WERI-Rb-1 (cell line): ENCODE results near the gene G6PC1.
"Not testable (repeated sequence)": the region's sequence is repeated elsewhere in the genome, so short reads cannot be mapped to it uniquely, and the experiment has no call there.

Experiments used
- DNase-seq: peaks from one replicate; pipeline ENCODE4 v3.0.0-alpha.2; 2020
- H3K27ac ChIP-seq: fragments of 250-450 bp; sonication (Bioruptor Pico); 2 replicates; pipeline ENCODE4 v1.5.1; 2020; ENCODE audit warnings: mild to moderate bottlenecking, moderate library complexity
- H3K27me3 ChIP-seq: fragments of 250-450 bp; sonication (Bioruptor Pico); 2 replicates; pipeline ENCODE4 v1.5.1; 2021; ENCODE audit warnings: mild to moderate bottlenecking, low read depth, moderate library complexity; ENCODE audit not compliant: insufficient read depth, severe bottlenecking
- H3K36me3 ChIP-seq: fragments of 250-450 bp; sonication (Bioruptor Pico); 2 replicates; pipeline ENCODE4 v1.5.1; 2020; ENCODE audit warnings: mild to moderate bottlenecking, moderate library complexity
- H3K4me3 ChIP-seq: 2 replicates; pipeline ENCODE4 v1.5.1; 2011; ENCODE audit warnings: low read depth, mild to moderate bottlenecking, control low read depth, low read length
- H3K9me3 ChIP-seq: fragments of 250-450 bp; sonication (Bioruptor Pico); 2 replicates; pipeline ENCODE4 v1.5.1; 2021; ENCODE audit warnings: mild to moderate bottlenecking, moderate library complexity; ENCODE audit not compliant: severe bottlenecking
- CTCF ChIP-seq: IDR thresholded peaks from 2 replicates; pipeline ENCODE4 v1.5.1; 2011; ENCODE audit warnings: low read depth, mild to moderate bottlenecking, control low read depth, inconsistent platforms, low read length

The G6PC1 gene

GRCh38 chr17:42866216-42866615 lies 34.4 kb upstream of the G6PC1 start:
- Histone ChIP-seq H3K27ac (no peak overlapping the region), H3K27me3 (no peaks in the 10 kb centered on the region), H3K4me3 (no peak overlapping the region), H3K36me3 (no peaks in the 10 kb centered on the region), H3K9me3 (peaks cover 18% of the 10 kb centered on the region)
- TF ChIP-seq CTCF: no peak
- no peak for DNase-seq

DNA sequence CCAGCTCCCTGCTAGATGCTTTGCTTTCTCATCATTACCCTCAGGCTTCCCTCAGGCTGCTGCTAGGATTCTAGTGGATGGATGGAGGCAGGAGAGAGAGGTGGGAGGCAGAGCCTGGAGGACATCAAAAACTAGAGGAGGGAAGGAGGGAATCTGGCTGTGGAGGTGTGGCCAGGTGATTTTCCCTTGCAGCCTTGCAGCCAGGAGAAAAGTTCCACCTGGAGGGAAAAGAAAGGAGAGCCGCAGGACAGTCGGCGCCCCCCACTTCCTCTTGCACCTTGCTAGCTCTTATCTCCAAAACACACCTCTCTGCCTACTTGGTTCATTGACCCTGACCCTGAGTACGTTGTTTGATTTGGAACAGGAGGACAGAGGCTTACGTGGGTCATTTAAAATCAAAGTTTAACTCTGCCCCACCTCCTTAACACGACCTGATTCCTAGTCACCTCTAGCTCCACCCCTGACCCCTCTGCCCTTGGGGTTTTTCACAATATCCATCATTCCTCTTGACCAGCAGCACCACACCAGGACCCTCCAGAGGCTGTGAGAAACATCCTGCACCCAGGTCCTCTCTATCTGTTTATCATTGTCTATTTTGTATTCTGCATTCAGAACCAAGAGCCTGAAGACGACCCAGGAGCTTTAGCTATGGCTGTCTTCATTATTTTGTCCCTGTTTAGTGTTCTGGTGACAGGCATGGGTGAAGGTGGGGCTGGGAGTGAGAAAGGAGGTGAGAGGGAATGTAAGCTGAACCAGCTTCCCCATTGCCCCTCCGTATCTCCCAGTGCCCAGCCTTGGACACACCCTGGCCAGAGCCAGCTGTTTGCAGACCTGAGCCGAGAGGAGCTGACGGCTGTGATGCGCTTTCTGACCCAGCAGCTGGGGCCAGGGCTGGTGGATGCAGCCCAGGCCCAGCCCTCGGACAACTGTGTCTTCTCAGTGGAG lies 33.7 kb upstream of the G6PC1 start:
- no peak for TF ChIP-seq CTCF
- Histone ChIP-seq H3K36me3 (no peaks in the 10 kb centered on the region), H3K27me3 (no peaks in the 10 kb centered on the region), H3K27ac (no peak overlapping the region), H3K9me3 (peaks cover 24% of the 10 kb centered on the region), H3K4me3 (no peak overlapping the region)
- no peak for DNase-seq

DNA sequence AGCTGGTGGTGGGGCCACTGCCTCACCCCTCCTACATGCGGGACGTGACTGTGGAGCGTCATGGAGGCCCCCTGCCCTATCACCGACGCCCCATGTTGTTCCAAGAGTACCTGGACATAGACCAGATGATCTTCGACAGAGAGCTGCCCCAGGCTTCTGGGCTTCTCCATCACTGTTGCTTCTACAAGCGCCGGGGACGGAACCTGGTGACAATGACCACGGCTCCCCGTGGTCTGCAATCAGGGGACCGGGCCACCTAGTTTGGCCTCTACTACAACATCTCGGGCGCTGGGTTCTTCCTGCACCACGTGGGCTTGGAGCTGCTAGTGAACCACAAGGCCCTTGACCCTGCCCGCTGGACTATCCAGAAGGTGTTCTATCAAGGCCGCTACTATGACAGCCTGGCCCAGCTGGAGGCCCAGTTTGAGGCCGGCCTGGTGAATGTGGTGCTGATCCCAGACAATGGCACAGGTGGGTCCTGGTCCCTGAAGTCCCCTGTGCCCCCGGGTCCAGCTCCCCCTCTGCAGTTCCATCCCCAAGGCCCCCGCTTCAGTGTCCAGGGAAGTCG lies 32.8 kb upstream of the G6PC1 start:
- not testable (repeated sequence) for DNase-seq, H3K36me3 ChIP-seq, H3K27me3 ChIP-seq, H3K27ac ChIP-seq, H3K4me3 ChIP-seq
- peaks cover 24% of the 10 kb centered on the region for H3K9me3 ChIP-seq

DNA sequence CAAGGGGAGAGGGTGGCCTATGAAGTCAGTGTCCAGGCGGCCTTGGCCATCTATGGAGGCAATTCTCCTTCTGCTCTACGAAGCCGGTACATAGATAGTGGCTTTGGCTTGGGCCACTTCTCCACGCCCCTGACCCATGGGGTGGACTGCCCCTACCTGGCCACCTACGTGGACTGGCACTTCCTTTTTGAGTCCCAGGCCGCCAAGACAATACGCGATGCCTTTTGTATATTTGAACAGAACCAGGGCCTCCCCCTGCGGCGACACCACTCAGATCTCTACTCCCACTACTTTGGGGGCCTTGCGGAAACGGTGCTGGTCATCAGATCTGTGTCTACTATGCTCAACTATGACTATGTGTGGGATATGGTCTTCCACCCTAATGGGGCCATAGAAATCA lies 32.3 kb upstream of the G6PC1 start:
- no peaks in the 10 kb centered on the region for H3K36me3 ChIP-seq
- H3K27me3 ChIP-seq: no peaks in the 10 kb centered on the region
- TF ChIP-seq CTCF: no peak
- H3K27ac ChIP-seq: no peak overlapping the region
- no peak for DNase-seq
- H3K9me3 ChIP-seq: peaks cover 24% of the 10 kb centered on the region
- no peak overlapping the region for H3K4me3 ChIP-seq

GRCh38 chr17:42871647-42872046 lies 29.0 kb upstream of the G6PC1 start:
- DNase-seq: no peak
- Histone ChIP-seq H3K9me3 (peaks cover 24% of the 10 kb centered on the region), H3K27ac (no peak overlapping the region), H3K27me3 (no peaks in the 10 kb centered on the region), H3K36me3 (no peaks in the 10 kb centered on the region), H3K4me3 (no peak overlapping the region)
- no peak for TF ChIP-seq CTCF

- Histone ChIP-seq H3K4me3 (no peak overlapping the region), H3K27me3 (no peaks in the 10 kb centered on the region), H3K27ac (no peak overlapping the region), H3K36me3 (no peaks in the 10 kb centered on the region), H3K9me3 (peaks cover 27% of the 10 kb centered on the region)
- DNase-seq: no peak
- TF ChIP-seq CTCF: no peak
Measured at GRCh38 chr17:42872251-42872965, 28.2 kb upstream of the G6PC1 start.
